Measurements from ENCODE around the gene NKX1-1. TPM values are rescaled to one million over a fixed set of nuclear protein-coding genes. Genes with fewer than 3 reads are reported as not detected.

NKX1-1 gene
- total and polyA plus RNA-seq, 2 of the 8 experiments (the other 6 are each of a cell fraction or from before 2014, with no cell fraction given) = not detected

- no peak for DNase-seq (ENCODE audit: low read depth in 1 of 2, low spot score in 2 of 2)
- FAIRE-seq = no peak
- H2BK20ac ChIP-seq (ENCODE audit: low read length) = no peak overlapping the region
- TF ChIP-seq SP1 (IDR thresholded peaks at IDR 0.05; ENCODE audit: low read depth, low read length) (no peak), FOSL1 (IDR thresholded peaks at IDR 0.05; ENCODE audit: insufficient read depth, low read depth, low read length) (no peak), PHF8 (conservative IDR thresholded peaks at IDR 0.05; ENCODE audit: low read depth, low read length) (no peak), JUN (IDR thresholded peaks at IDR 0.05; ENCODE audit: low read depth, low read length) (no peak), EZH2 (IDR thresholded peaks at IDR 0.05; ENCODE audit: low read depth, low read length, severe bottlenecking) (no peak), CHD2 (IDR thresholded peaks at IDR 0.05; ENCODE audit: low read length) (no peak), POLR2AphosphoS5 (IDR thresholded peaks at IDR 0.05; ENCODE audit: low read depth, low read length) (no peak), RFX5 (IDR thresholded peaks at IDR 0.05; ENCODE audit: borderline replicate concordance, low read depth, low read length) (no peak), CBX5 (IDR thresholded peaks at IDR 0.05; ENCODE audit: low read depth, low read length) (no peak)
- TF ChIP-seq, protein P1, sequence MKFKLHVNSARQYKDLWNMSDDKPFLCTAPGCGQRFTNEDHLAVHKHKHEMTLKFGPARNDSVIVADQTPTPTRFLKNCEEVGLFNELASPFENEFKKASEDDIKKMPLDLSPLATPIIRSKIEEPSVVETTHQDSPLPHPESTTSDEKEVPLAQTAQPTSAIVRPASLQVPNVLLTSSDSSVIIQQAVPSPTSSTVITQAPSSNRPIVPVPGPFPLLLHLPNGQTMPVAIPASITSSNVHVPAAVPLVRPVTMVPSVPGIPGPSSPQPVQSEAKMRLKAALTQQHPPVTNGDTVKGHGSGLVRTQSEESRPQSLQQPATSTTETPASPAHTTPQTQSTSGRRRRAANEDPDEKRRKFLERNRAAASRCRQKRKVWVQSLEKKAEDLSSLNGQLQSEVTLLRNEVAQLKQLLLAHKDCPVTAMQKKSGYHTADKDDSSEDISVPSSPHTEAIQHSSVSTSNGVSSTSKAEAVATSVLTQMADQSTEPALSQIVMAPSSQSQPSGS (IDR thresholded peaks at IDR 0.05; ENCODE audit: low read length) = no peak
Observed at GRCh38 chr4:1385373-1386340, 20.6 kb downstream of the NKX1-1 start.

More at GRCh38 chr4:1385373-1386340, 20.6 kb downstream of the NKX1-1 start:
- ChIA-PET CTCF (ENCODE audit: partially characterized antibody) (interaction anchor here (0.6 to 1.0 kb wide), 2 partner anchors 20 to 573 kb away, joined by 4 to 6 read pairs; no protein-coding TSS in a partner anchor), POLR2A (ENCODE audit: partially characterized antibody) (no interaction called here)
- WGBS, 2 experiments (ENCODE audit: extremely low coverage in 1 of 2, insufficient coverage in 1 of 2, insufficient read length in 1 of 2, insufficient replicate concordance in 2 of 2, low coverage in 1 of 2, low lambda C conversion rate in 2 of 2, missing lambda C conversion rate in 1 of 2) = 94% methylated on average over 44 of the region's 44 CpGs; no CpG with 5 or more reads in 1 of the 2 experiments
- H4K8ac ChIP-seq (ENCODE audit: extremely low read depth, insufficient read depth, low read length) = no peak overlapping the region; the same call in 1 of the 2 replicates
- H3K18ac ChIP-seq (ENCODE audit: extremely low read depth, low read length) = no peak overlapping the region
- H3K79me1 ChIP-seq (ENCODE audit: low read depth, low read length) = no peaks in the 10 kb centered on the region
- H3K79me2 ChIP-seq (ENCODE audit: control insufficient read depth in 1 of 2, insufficient read depth in 2 of 2, low read length in 2 of 2) = no peaks in the 10 kb centered on the region
- no peak overlapping the region for H3K4me2 ChIP-seq (ENCODE audit: insufficient read depth in 1 of 2, low read depth in 2 of 2, low read length in 2 of 2)
- H2BK120ac ChIP-seq (replicated peaks; ENCODE audit: low read depth, low read length) = no peak overlapping the region
- no peak overlapping the region for H2BK5ac ChIP-seq (ENCODE audit: low read depth, low read length)
- H3K23me2 ChIP-seq (ENCODE audit: low read depth, low read length) = no peaks in the 10 kb centered on the region
- no peaks in the 10 kb centered on the region for H3K4me1 ChIP-seq (replicated peaks in 1 of 4; ENCODE audit: control insufficient read depth in 3 of 4, insufficient read depth in 4 of 4, low read length in 3 of 4)
- H2AK5ac ChIP-seq (ENCODE audit: low read depth, low read length) = no peak overlapping the region
- no peak overlapping the region for H2BK12ac ChIP-seq (ENCODE audit: low read depth, low read length)
- H3K36me3 ChIP-seq (ENCODE audit: control insufficient read depth in 2 of 4, insufficient read depth in 4 of 4, low read length in 3 of 4) = peaks cover 0 to 8% (median 3%) of the 10 kb centered on the region in 4 experiments; a peak in 3 of 8 replicates
- no peak overlapping the region for H3K4ac ChIP-seq (replicated peaks; ENCODE audit: insufficient read length, low read depth, low read length)
- no peak overlapping the region for H3K23ac ChIP-seq (ENCODE audit: insufficient read length)
- H3K14ac ChIP-seq (ENCODE audit: insufficient read length) = no peak overlapping the region
- H4K91ac ChIP-seq (replicated peaks; ENCODE audit: insufficient read length, low read length) = no peak overlapping the region
- H2AFZ ChIP-seq (ENCODE audit: low read length) = no peak overlapping the region
- no peak overlapping the region for H4K5ac ChIP-seq (ENCODE audit: insufficient read length, low read depth, low read length)
- H3K9me3 ChIP-seq (ENCODE audit: insufficient read depth in 2 of 2, low read depth in 1 of 2, low read length in 1 of 2) = no peaks in the 10 kb centered on the region
- H3K56ac ChIP-seq (replicated peaks; ENCODE audit: insufficient read length, low read depth, low read length) = no peak overlapping the region
- H3K9ac ChIP-seq (replicated peaks in 1 of 4; ENCODE audit: extremely low read depth in 1 of 4, low read depth in 3 of 4, low read length in 3 of 4) = no peak overlapping the region
- peaks cover 0 to 2% of the 10 kb centered on the region in 2 experiments for H4K20me1 ChIP-seq (replicated peaks in 1 of 2; ENCODE audit: control insufficient read depth in 1 of 2, insufficient read depth in 2 of 2, low read length in 2 of 2)
- H3K27me3 ChIP-seq (replicated peaks in 1 of 4; ENCODE audit: control insufficient read depth in 3 of 4, extremely low read depth in 1 of 4, insufficient read depth in 3 of 4, low read length in 3 of 4) = no peaks in the 10 kb centered on the region
- H3K4me3 ChIP-seq (ENCODE audit: extremely low read depth in 1 of 4, insufficient read depth in 2 of 4, low read depth in 3 of 4, low read length in 4 of 4) = no peak overlapping the region
- H3K27ac ChIP-seq (ENCODE audit: low read depth, low read length) = no peak overlapping the region
- H2BK15ac ChIP-seq (ENCODE audit: low read length) = no peak overlapping the region

Measured in H1 (cell line).